ENCODE measurements around the gene MRGPRD. TPM values are rescaled to one million over a fixed set of nuclear protein-coding genes. Genes with fewer than 3 reads are reported as not detected.

Gene MRGPRD
- total RNA-seq, 1 donor from 2014 or later = not detected

GRCh38 chr11:68994161-68994893 lies 13.5 kb upstream of the MRGPRD start:
- no peak for TF ChIP-seq CTCF (IDR thresholded peaks at IDR 0.05; ENCODE audit: unreplicated experiment)
- Mint-ChIP-seq H3K27me3 (ENCODE audit: unreplicated experiment) (peaks cover 6% of the 10 kb centered on the region), H3K27ac (ENCODE audit: unreplicated experiment) (no peak overlapping the region), H3K4me1 (ENCODE audit: unreplicated experiment) (peaks cover 4% of the 10 kb centered on the region), H3K9me3 (ENCODE audit: unreplicated experiment) (no peaks in the 10 kb centered on the region), H3K36me3 (ENCODE audit: low read depth, unreplicated experiment) (no peaks in the 10 kb centered on the region), H3K4me3 (ENCODE audit: unreplicated experiment) (no peak overlapping the region)
- DNase-seq (ENCODE audit: low spot score) = no peak

- no peak overlapping the region for H3K4me3 Mint-ChIP-seq (ENCODE audit: unreplicated experiment)
- TF ChIP-seq CTCF (IDR thresholded peaks at IDR 0.05; ENCODE audit: unreplicated experiment) = no peak
- peaks cover 2% of the 10 kb centered on the region for H3K27me3 Mint-ChIP-seq (ENCODE audit: unreplicated experiment)
- no peaks in the 10 kb centered on the region for H3K36me3 Mint-ChIP-seq (ENCODE audit: low read depth, unreplicated experiment)
- no peak for DNase-seq (ENCODE audit: low spot score)
- no peak overlapping the region for H3K27ac Mint-ChIP-seq (ENCODE audit: unreplicated experiment)
- H3K9me3 Mint-ChIP-seq (ENCODE audit: unreplicated experiment) = no peaks in the 10 kb centered on the region
- H3K4me1 Mint-ChIP-seq (ENCODE audit: unreplicated experiment) = peaks cover 2% of the 10 kb centered on the region
These were observed 12.8 kb upstream of the MRGPRD start for GRCh38 chr11:68993546-68993945.

- Mint-ChIP-seq H3K27ac (ENCODE audit: unreplicated experiment) (no peak overlapping the region), H3K9me3 (ENCODE audit: unreplicated experiment) (no peaks in the 10 kb centered on the region), H3K36me3 (ENCODE audit: low read depth, unreplicated experiment) (no peaks in the 10 kb centered on the region), H3K4me1 (ENCODE audit: unreplicated experiment) (peaks cover 2% of the 10 kb centered on the region), H3K27me3 (ENCODE audit: unreplicated experiment) (peaks cover 2% of the 10 kb centered on the region), H3K4me3 (ENCODE audit: unreplicated experiment) (no peak overlapping the region)
- DNase-seq (ENCODE audit: low spot score) = no peak
- no peak for TF ChIP-seq CTCF (IDR thresholded peaks at IDR 0.05; ENCODE audit: unreplicated experiment)
These were observed 12.0 kb upstream of the MRGPRD start for GRCh38 chr11:68992743-68993255.

- peaks cover 3% of the 10 kb centered on the region for H3K27me3 Mint-ChIP-seq (ENCODE audit: unreplicated experiment)
- no peak for DNase-seq (ENCODE audit: low spot score)
- H3K4me1 Mint-ChIP-seq (ENCODE audit: unreplicated experiment) = peaks cover 2% of the 10 kb centered on the region
- no peak overlapping the region for H3K27ac Mint-ChIP-seq (ENCODE audit: unreplicated experiment)
- no peak overlapping the region for H3K4me3 Mint-ChIP-seq (ENCODE audit: unreplicated experiment)
- TF ChIP-seq CTCF (IDR thresholded peaks at IDR 0.05; ENCODE audit: unreplicated experiment) = no peak
- H3K36me3 Mint-ChIP-seq (ENCODE audit: low read depth, unreplicated experiment) = peaks cover 8% of the 10 kb centered on the region
- peaks cover 7% of the 10 kb centered on the region for H3K9me3 Mint-ChIP-seq (ENCODE audit: unreplicated experiment)
These were observed 10.4 kb upstream of the MRGPRD start for GRCh38 chr11:68990995-68991780.
